GM19193 (cell line): ENCODE results near the gene NUMB.

Source experiments
- POLR2A ChIP-seq: IDR thresholded peaks from 4 replicates; pipeline ENCODE4 v1.6.1; 2011; ENCODE audit not compliant: insufficient read depth, insufficient read length; ENCODE audit errors: extremely low read depth

Gene NUMB

GRCh38 chr14:73273799-73274198, 184.5 kb downstream of the NUMB start:
- no peak for TF ChIP-seq POLR2A

GRCh38 chr14:73272393-73272792, 186.0 kb downstream of the NUMB start:
- TF ChIP-seq POLR2A, result no peak

- TF ChIP-seq POLR2A, result peak; percentile 42
Measured at GRCh38 chr14:73269729-73270531, 188.4 kb downstream of the NUMB start.

GRCh38 chr14:73267474-73267873, 190.9 kb downstream of the NUMB start:
- no peak for TF ChIP-seq POLR2A

DNA sequence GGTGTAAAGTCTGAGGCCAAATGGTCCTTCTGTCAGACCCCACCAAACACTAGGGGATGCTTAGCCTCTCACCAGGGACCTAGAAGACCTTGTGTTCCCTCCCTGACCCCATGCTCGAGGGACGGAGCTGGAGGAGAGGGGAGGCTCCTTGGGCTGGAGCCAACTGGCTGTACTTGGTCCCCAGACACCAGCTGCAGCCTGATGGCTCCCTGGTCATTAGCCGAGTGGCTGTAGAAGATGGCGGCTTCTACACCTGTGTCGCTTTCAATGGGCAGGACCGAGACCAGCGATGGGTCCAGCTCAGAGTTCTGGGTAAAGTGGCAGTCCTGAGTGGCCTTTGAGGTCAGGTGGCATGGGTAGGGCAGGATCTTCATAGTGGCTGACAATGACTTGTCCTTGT, 192.0 kb downstream of the NUMB start:
- TF ChIP-seq POLR2A, result no peak

- TF ChIP-seq POLR2A, result no peak
Measured at GRCh38 chr14:73265721-73266046, 192.7 kb downstream of the NUMB start.

DNA sequence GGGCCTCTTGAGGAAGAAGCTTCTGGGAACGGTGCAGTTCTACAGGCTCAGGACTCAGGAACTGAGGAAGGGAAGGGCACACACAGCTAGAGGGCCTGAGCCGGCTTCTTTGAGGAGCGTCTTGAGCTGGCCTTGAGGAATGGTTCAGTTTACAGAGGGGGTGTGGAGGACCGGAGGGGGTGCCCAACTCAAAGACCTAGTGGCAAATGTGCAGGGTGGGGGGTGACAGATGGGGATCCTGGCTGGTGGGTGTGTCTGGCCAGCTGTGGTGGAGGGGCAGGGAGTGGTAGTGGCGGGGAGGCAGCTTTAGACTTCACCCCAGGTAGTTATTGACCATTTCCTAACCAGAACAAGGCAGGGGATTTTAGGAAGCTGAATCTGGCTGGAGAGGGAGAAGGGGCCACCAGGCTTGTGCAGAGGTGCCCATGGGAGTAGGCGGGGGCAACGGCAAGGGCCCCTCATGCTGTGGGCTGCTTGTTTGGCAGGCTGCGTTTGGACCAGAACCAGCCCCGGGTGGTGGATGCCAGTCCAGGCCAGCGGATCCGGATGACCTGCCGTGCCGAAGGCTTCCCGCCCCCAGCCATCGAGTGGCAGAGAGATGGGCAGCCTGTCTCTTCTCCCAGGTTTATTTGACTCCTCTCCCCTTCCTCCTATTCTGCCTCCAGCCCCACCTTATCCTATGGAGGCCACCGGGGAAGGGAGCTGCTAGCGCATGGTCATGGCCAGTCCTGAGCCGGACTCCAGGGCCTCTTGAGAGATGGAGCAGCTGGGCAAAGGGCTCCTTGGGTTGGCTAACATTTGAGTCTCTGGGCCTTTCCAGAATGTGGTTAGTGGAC, 193.2 kb downstream of the NUMB start:
- TF ChIP-seq POLR2A, result no peak

DNA sequence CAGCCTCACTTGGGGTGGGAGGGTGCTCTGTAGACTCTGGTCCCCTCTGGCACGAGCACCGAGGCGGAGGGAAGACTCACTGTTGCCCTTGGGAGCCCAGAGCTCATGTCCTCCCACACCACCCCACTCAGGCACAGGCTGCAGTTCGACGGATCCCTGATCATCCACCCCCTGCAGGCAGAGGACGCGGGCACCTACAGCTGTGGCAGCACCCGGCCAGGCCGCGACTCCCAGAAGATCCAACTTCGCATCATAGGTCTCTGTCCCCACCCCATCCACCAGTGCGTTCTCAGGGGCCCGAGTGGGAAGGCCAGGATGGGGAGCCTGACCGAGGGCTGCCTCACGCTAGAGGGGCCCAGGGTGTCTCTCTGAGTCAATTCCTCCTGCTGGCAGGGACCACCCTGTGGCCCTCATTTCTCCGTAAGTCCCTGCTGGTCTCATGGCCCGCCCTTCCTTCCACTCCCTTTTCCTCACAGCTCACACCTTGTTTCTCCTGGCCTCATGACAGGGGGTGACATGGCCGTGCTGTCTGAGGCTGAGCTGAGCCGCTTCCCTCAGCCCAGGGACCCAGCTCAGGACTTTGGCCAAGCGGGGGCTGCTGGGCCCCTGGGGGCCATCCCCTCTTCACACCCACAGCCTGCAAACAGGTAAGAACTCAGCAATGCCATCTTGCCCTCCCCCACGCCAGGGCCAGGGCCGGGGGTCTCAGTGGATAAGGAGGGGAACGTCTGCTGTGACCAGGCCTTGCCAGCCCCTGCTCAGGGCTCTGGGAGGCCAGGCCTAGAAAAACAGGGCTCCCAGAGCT, 194.1 kb downstream of the NUMB start:
- TF ChIP-seq POLR2A, result no peak

DNA sequence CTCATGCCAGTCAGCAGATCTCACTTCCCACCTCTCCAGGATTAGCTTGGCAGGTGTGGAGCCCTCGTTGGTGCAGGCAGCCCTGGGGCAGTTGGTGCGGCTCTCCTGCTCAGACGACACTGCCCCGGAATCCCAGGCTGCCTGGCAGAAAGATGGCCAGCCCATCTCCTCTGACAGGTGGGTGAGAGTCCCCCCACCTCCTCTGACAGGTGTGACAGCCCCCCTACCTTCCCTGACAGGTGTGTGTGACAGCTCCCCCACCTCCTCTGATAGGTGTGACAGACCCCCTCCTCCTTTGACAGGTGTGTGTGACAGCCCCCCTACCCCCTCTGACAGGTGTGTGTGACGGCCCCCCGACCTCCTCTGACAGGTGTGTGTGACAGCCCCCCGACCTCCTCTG, 194.7 kb downstream of the NUMB start:
- no peak for TF ChIP-seq POLR2A

- no peak for TF ChIP-seq POLR2A
Measured at GRCh38 chr14:73262427-73263183, 195.7 kb downstream of the NUMB start.

DNA sequence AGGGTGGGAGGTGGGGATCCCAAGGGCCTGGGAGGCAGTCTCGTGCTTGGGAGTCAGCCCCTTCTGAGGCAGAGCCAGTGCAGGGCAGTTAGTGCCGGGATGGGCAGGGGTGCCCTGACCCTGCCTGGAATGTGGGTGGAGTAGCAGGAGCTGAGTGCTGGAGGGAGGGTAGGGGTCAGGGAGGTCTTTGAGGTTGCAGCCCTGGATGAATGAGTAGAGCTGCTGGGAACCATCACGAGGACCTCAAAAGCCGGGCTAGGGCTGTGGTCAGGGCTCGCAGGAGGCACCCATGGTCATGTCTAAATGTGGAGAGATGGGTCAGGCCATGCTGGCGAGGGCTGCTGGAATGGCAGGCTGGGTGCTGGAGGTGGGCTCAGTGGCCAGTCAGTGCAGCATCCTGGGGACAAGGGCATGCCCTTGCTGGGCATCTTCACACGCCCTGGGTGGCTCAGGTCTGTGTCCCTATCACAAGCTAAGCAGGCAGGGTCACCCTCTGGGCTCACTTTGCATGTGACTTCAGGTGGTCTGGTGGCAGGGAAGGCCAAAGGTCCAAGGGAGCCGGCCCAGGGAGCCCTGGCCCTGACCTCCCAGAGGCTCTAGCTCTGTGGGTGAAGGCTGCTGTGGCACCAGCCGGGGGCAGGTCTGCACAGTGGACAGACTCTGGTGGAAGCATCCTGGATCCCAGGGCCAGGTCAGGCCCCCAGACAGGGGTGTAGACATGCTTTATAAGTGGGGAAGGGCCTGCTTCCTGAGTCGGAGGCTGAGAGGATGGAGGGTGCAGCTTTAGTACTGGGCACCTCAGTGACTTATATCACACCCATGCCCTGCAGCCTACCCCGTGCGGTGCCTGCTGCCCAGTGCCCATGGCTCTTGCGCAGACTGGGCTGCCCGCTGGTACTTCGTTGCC, 196.6 kb downstream of the NUMB start:
- TF ChIP-seq POLR2A, result no peak

GRCh38 chr14:73261075-73261474, 197.3 kb downstream of the NUMB start:
- no peak for TF ChIP-seq POLR2A

- no peak for TF ChIP-seq POLR2A
Measured at GRCh38 chr14:73260574-73260973, 197.8 kb downstream of the NUMB start.

GRCh38 chr14:73259837-73260236, 198.5 kb downstream of the NUMB start:
- no peak for TF ChIP-seq POLR2A

GRCh38 chr14:73258845-73259611, 199.3 kb downstream of the NUMB start:
- no peak for TF ChIP-seq POLR2A
